Hepatocyte (in vitro differentiated cells): ENCODE data around the gene USP44. TPM values are rescaled to one million over a fixed set of nuclear protein-coding genes. Genes with fewer than 3 reads are reported as not detected.

ENCODE experiments used
- DNase-seq: peaks from one replicate; pipeline ENCODE4 v3.0.0-alpha.2; 2016; ENCODE audit warnings: low spot score
- H2AFZ ChIP-seq: fragments of 200-600 bp; sonication (generic); 2 replicates; pipeline ENCODE4 v1.6.0; 2016; ENCODE audit warnings: antibody characterized with exemption, mild to moderate bottlenecking
- H3K27ac ChIP-seq: fragments of 200-600 bp; sonication (generic); 2 replicates; pipeline ENCODE4 v1.5.1; 2016; ENCODE audit warnings: mild to moderate bottlenecking
- H3K27me3 ChIP-seq: fragments of 200-600 bp; sonication (generic); 2 replicates; pipeline ENCODE4 v1.6.1; 2016
- H3K36me3 ChIP-seq: fragments of 200-600 bp; sonication (generic); replicated peaks from 2 replicates; pipeline ENCODE4 v1.5.1; 2016; ENCODE audit warnings: low read depth; ENCODE audit not compliant: insufficient read depth
- H3K4me1 ChIP-seq: fragments of 200-600 bp; sonication (generic); 2 replicates; pipeline ENCODE4 v1.5.1; 2016; ENCODE audit warnings: mild to moderate bottlenecking, moderate library complexity; ENCODE audit not compliant: insufficient read depth
- H3K4me2 ChIP-seq: fragments of 200-600 bp; sonication (generic); 2 replicates; pipeline ENCODE4 v1.6.0; 2016
- H3K4me3 ChIP-seq: fragments of 200-600 bp; sonication (generic); 2 replicates; pipeline ENCODE4 v1.5.1; 2016; ENCODE audit warnings: mild to moderate bottlenecking
- H3K79me2 ChIP-seq: fragments of 200-600 bp; sonication (generic); 2 replicates; pipeline ENCODE4 v1.6.0; 2017; ENCODE audit warnings: mild to moderate bottlenecking
- H3K9me2 ChIP-seq: fragments of 200-600 bp; sonication (generic); replicated peaks from 2 replicates; pipeline ENCODE4 v1.6.0; 2017; ENCODE audit warnings: mild to moderate bottlenecking; ENCODE audit not compliant: insufficient read depth
- H3K9me3 ChIP-seq: fragments of 200-600 bp; sonication (generic); 2 replicates; pipeline ENCODE4 v1.5.1; 2016; ENCODE audit warnings: low read depth, mild to moderate bottlenecking
- H4K20me1 ChIP-seq: fragments of 200-600 bp; sonication (generic); 2 replicates; pipeline ENCODE4 v1.6.0; 2016; ENCODE audit warnings: mild to moderate bottlenecking; ENCODE audit not compliant: insufficient read depth, poor library complexity, severe bottlenecking
- EZH2 ChIP-seq: fragments of 200-600 bp; sonication (generic); IDR thresholded peaks from 2 replicates; pipeline ENCODE4 v1.6.1; 2016; ENCODE audit warnings: antibody characterized with exemption, mild to moderate bottlenecking, borderline replicate concordance
- EZH2phosphoT487 ChIP-seq: fragments of 200-600 bp; sonication (generic); IDR thresholded peaks from one replicate; pipeline ENCODE4 v1.6.1; 2018; ENCODE audit warnings: antibody characterized with exemption, mild to moderate bottlenecking, low read depth, moderate library complexity; ENCODE audit not compliant: unreplicated experiment, severe bottlenecking
- WGBS: methylation state at CpG from one replicate; pipeline ENCODE4 v1.1.6; 2016; ENCODE audit warnings: low lambda C conversion rate; ENCODE audit errors: missing lambda C conversion rate; 5-methylcytosine and 5-hydroxymethylcytosine counted together
- polyA plus RNA-seq: library from polyadenylated mRNA; unstranded; fragments of >200 nt; fragmentation: Nextera tagmentation; extraction: Ambion mirVana; gene quantifications from 2 replicates; pipeline ENCODE4 v1.2.1, GENCODE V29; 2016
- total RNA-seq: library from RNA; depleted of rRNA; stranded (reverse); fragments of >200 nt; gene quantifications from 2 replicates; pipeline ENCODE4 v1.2.3, GENCODE V29; 2014
- TF ChIP-seq, protein P1 (sequence below): fragments of 200-600 bp; sonication (generic); IDR thresholded peaks from 2 replicates; pipeline ENCODE4 v1.5.1; 2016; ENCODE audit warnings: antibody characterized with exemption, mild to moderate bottlenecking; ENCODE audit not compliant: poor library complexity

Gene USP44
- total and polyA plus RNA-seq, 2 experiments from 2014 or later: 0.80 TPM; not detected in 1

DNA sequence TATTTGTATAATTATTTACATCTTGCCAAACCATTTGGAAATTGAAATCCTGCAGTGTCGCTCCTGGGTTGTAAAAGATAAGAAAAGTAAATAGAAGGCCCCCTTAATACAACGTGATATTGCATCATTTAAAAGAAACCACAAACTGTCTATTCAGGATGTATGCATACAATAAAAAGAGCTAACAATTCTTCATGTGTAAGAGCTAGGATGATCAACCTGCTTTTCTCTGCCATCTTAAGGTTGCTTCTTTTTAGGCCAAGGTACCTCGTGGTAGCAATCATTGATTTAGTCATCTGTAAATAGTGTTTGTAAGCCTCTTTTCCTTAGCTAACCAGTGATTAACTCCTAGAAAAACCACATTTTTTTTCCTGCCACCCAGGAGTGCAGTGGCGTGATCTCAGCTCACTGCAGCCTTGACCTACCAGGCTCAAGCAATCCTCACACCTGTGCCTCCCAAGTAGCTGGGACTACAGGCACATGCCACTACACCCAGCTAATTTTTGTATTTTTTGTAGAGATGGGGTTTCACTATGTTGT, 3.3 kb upstream of the USP44 start:
- H3K79me2 ChIP-seq: no peaks in the 10 kb centered on the region
- TF ChIP-seq, protein P1, sequence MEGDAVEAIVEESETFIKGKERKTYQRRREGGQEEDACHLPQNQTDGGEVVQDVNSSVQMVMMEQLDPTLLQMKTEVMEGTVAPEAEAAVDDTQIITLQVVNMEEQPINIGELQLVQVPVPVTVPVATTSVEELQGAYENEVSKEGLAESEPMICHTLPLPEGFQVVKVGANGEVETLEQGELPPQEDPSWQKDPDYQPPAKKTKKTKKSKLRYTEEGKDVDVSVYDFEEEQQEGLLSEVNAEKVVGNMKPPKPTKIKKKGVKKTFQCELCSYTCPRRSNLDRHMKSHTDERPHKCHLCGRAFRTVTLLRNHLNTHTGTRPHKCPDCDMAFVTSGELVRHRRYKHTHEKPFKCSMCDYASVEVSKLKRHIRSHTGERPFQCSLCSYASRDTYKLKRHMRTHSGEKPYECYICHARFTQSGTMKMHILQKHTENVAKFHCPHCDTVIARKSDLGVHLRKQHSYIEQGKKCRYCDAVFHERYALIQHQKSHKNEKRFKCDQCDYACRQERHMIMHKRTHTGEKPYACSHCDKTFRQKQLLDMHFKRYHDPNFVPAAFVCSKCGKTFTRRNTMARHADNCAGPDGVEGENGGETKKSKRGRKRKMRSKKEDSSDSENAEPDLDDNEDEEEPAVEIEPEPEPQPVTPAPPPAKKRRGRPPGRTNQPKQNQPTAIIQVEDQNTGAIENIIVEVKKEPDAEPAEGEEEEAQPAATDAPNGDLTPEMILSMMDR: no peak
- TF ChIP-seq EZH2 (no peak), EZH2phosphoT487 (no peak)
- peaks cover 6% of the 10 kb centered on the region for H3K4me1 ChIP-seq
- no peaks in the 10 kb centered on the region for H4K20me1 ChIP-seq
- peak overlapping the region; percentile 67 for H3K27ac ChIP-seq
- DNase-seq: no peak
- no peak overlapping the region for H2AFZ ChIP-seq
- no peak overlapping the region for H3K4me2 ChIP-seq
- 42% methylated on average over 4 of the region's 4 CpGs for WGBS
- no peaks in the 10 kb centered on the region for H3K9me2 ChIP-seq
- H3K27me3 ChIP-seq: peaks cover 19% of the 10 kb centered on the region
- peaks cover under 1% of the 10 kb centered on the region for H3K9me3 ChIP-seq
- H3K4me3 ChIP-seq: no peak overlapping the region
- no peaks in the 10 kb centered on the region for H3K36me3 ChIP-seq

DNA sequence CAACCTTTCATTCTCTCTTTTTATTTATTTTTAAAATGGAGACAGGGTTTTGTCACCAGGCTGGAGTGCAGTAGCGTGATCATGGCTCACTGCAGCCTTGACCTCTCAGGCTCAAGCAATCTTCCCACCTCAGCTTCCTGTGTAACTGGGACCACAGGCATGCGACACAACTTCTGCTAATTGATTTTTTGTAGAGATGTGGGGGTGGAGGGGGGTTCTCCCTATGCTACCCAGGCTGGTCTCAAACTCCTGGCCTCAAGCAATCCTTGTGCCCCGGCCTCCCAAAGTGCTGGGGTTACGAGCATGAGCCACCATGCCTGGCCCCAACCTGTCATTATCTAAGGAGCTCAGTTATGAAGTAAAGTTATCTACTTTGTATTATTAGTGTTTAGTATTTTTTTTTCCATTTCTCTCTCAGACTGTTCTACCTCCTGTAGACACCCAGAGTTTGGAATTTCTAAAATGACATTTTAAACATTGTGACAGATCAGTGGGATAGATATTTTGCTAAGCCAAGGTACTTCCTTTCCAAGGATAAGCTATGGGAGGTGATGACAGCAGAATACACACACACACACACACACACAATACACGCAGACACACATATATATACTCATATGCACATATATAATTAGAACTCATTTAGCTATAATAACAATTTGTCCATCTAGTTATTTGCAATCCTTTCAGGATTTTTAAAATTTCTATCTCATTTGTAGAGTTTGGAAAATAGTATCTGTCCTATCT, 2.1 kb upstream of the USP44 start:
- H4K20me1 ChIP-seq: no peaks in the 10 kb centered on the region
- no peak overlapping the region for H3K4me3 ChIP-seq
- TF ChIP-seq EZH2 (no peak), EZH2phosphoT487 (no peak)
- TF ChIP-seq, protein P1: no peak
- no peaks in the 10 kb centered on the region for H3K79me2 ChIP-seq
- no peak for DNase-seq
- WGBS: 91% methylated on average over 5 of the region's 5 CpGs
- no peak overlapping the region for H3K4me2 ChIP-seq
- H3K27ac ChIP-seq: no peak overlapping the region
- peaks cover 5% of the 10 kb centered on the region for H3K9me3 ChIP-seq
- H2AFZ ChIP-seq: no peak overlapping the region
- peaks cover 32% of the 10 kb centered on the region for H3K27me3 ChIP-seq
- peaks cover 6% of the 10 kb centered on the region for H3K4me1 ChIP-seq
- H3K36me3 ChIP-seq: no peaks in the 10 kb centered on the region
- H3K9me2 ChIP-seq: no peaks in the 10 kb centered on the region

DNA sequence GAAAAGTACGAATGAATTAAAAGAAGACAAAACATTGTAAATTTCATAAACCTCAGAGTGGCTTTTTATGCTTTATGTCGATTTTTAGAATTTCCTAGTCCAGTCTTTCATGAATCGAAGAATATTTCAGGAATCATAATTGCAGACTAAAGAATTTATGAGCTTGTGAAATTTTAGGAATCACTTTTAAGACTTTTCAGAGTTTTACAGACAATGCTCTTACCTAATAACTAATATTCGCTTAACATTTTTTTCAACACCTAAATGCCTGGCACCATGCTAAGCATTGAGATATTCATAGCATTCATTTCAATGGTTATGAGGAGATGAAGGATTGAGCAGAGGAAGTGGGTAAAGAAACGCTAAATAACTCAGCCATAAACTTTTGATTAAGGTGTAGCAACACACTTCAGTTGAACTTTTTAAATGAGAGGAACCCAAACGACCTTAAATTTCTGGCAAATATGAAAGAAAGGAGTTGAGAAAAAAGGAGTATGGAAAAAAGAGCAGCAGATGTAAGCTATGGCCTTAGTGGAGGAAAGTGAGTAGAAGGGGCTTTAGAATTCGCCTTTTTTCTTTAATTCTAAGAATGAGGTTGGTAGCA, 739 bp upstream of the USP44 start:
- peaks cover 45% of the 10 kb centered on the region for H3K27me3 ChIP-seq
- H2AFZ ChIP-seq: no peak overlapping the region
- no peaks in the 10 kb centered on the region for H3K79me2 ChIP-seq
- no peak overlapping the region for H3K4me3 ChIP-seq
- no peak for DNase-seq
- H3K4me2 ChIP-seq: no peak overlapping the region
- WGBS: 59% methylated on average over 7 of the region's 7 CpGs
- H4K20me1 ChIP-seq: no peaks in the 10 kb centered on the region
- no peak overlapping the region for H3K27ac ChIP-seq
- no peaks in the 10 kb centered on the region for H3K9me2 ChIP-seq
- H3K4me1 ChIP-seq: peaks cover 6% of the 10 kb centered on the region
- TF ChIP-seq EZH2 (no peak), EZH2phosphoT487 (no peak)
- TF ChIP-seq, protein P1: no peak
- H3K36me3 ChIP-seq: no peaks in the 10 kb centered on the region
- peaks cover 5% of the 10 kb centered on the region for H3K9me3 ChIP-seq
